RWPE2 (cell line): Measurements from ENCODE around the gene ZNF148.
"Not testable (repeated sequence)": the region's sequence is repeated elsewhere in the genome, so short reads cannot be mapped to it uniquely, and the experiment has no call there.

Experiments
- ATAC-seq: fragments of 200-7000 bp; cut with Tn5 transposase; 3 replicates; pipeline ENCODE4 v1.9.1; 2021; ENCODE audit warnings: low read depth
- DNase-seq: peaks from one replicate; pipeline ENCODE4 v3.0.0-alpha.2; 2020; ENCODE audit warnings: low spot score
- H3K27ac ChIP-seq: fragments of 450-650 bp; 2 replicates; pipeline ENCODE4 v1.5.1; 2017; ENCODE audit warnings: mild to moderate bottlenecking; ENCODE audit not compliant: poor library complexity, severe bottlenecking
- H3K27me3 ChIP-seq: fragments of 250-450 bp; sonication (Bioruptor Pico); 2 replicates; pipeline ENCODE4 v1.5.1; 2021; ENCODE audit warnings: mild to moderate bottlenecking, moderate library complexity; ENCODE audit not compliant: insufficient read depth, poor library complexity, severe bottlenecking
- H3K36me3 ChIP-seq: fragments of 250-450 bp; sonication (Bioruptor Pico); 2 replicates; pipeline ENCODE4 v1.5.1; 2020; ENCODE audit warnings: low read depth, mild to moderate bottlenecking, moderate library complexity
- H3K4me1 ChIP-seq: fragments of 250-450 bp; sonication (Bioruptor Pico); 2 replicates; pipeline ENCODE4 v1.5.1; 2021; ENCODE audit warnings: mild to moderate bottlenecking, moderate library complexity; ENCODE audit not compliant: insufficient read depth, poor library complexity, severe bottlenecking
- H3K4me3 ChIP-seq: fragments of 250-450 bp; sonication (Bioruptor Pico); 2 replicates; pipeline ENCODE4 v1.5.1; 2021; ENCODE audit warnings: mild to moderate bottlenecking, moderate library complexity; ENCODE audit not compliant: severe bottlenecking
- H3K9me3 ChIP-seq: fragments of 250-450 bp; sonication (Bioruptor Pico); 2 replicates; pipeline ENCODE4 v1.5.1; 2021; ENCODE audit warnings: mild to moderate bottlenecking, moderate library complexity; ENCODE audit not compliant: severe bottlenecking
- TF ChIP-seq, protein P1 (sequence below): fragments of 450-650 bp; IDR thresholded peaks from one replicate; pipeline ENCODE4 v1.5.1; 2017; ENCODE audit warnings: mild to moderate bottlenecking, moderate library complexity; ENCODE audit not compliant: poor library complexity, severe bottlenecking

ZNF148 gene

DNA sequence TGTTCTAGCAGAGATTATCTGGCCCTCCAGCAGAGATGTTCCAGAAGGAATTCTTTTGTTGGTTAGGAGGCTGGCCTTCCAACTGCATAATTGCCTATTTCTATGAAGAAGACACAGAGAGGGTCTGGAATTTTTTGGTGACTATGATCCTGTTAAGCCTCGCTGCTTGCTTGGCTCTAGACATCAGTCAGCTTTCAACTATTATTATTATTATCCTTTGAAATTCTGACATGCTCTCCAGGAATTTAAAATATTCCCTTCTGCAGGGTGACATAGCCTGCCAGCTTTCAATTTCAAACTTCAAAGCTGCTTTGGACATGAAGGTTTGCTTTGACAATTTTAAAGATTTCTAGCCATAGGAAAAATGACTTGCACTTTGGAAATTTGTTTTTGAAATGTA is 26.3 kb upstream of the ZNF148 start:
- Histone ChIP-seq H3K27ac (no peak overlapping the region), H3K36me3 (no peaks in the 10 kb centered on the region), H3K4me1 (no peaks in the 10 kb centered on the region), H3K4me3 (no peak overlapping the region), H3K9me3 (no peaks in the 10 kb centered on the region), H3K27me3 (no peaks in the 10 kb centered on the region)
- no peak for ATAC-seq
- no peak for DNase-seq
- TF ChIP-seq, protein P1, sequence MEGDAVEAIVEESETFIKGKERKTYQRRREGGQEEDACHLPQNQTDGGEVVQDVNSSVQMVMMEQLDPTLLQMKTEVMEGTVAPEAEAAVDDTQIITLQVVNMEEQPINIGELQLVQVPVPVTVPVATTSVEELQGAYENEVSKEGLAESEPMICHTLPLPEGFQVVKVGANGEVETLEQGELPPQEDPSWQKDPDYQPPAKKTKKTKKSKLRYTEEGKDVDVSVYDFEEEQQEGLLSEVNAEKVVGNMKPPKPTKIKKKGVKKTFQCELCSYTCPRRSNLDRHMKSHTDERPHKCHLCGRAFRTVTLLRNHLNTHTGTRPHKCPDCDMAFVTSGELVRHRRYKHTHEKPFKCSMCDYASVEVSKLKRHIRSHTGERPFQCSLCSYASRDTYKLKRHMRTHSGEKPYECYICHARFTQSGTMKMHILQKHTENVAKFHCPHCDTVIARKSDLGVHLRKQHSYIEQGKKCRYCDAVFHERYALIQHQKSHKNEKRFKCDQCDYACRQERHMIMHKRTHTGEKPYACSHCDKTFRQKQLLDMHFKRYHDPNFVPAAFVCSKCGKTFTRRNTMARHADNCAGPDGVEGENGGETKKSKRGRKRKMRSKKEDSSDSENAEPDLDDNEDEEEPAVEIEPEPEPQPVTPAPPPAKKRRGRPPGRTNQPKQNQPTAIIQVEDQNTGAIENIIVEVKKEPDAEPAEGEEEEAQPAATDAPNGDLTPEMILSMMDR, result no peak

- Histone ChIP-seq H3K27ac (no peak overlapping the region), H3K4me1 (no peaks in the 10 kb centered on the region), H3K9me3 (no peaks in the 10 kb centered on the region), H3K36me3 (no peaks in the 10 kb centered on the region), H3K4me3 (no peak overlapping the region), H3K27me3 (no peaks in the 10 kb centered on the region)
- ATAC-seq (no peak), DNase-seq (no peak)
- TF ChIP-seq, protein P1, result no peak
These were observed 23.8 kb upstream of the ZNF148 start for GRCh38 chr3:125398952-125399351.

- TF ChIP-seq, protein P1, result no peak
- Histone ChIP-seq H3K36me3 (no peaks in the 10 kb centered on the region), H3K4me3 (no peak overlapping the region), H3K27me3 (no peaks in the 10 kb centered on the region), H3K4me1 (no peaks in the 10 kb centered on the region), H3K9me3 (no peaks in the 10 kb centered on the region), H3K27ac (no peak overlapping the region)
- no peak for ATAC-seq
- no peak for DNase-seq
These were observed 20.0 kb upstream of the ZNF148 start for GRCh38 chr3:125395091-125395490.

DNA sequence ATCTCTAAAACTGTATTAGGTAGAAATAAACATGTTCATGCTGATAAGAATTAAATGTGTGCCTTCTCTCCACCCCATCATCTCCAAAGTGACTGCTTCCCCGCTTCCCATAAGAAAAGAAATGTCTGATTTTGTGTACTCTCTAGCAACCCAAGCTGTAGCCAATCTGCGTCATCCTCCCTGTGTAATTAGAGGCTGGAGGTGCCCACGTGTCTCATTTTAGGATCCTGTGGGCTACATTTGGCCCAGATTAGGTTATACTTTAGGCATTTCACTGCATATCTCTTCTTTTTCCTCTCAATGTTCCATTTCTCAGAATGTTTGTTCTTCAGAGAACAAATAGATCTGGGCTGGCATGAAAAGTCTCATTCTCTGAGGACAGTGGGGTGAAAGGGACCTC is 19.3 kb upstream of the ZNF148 start:
- DNase-seq (no peak), ATAC-seq (no peak)
- no peak overlapping the region for H3K4me3 ChIP-seq
- no peaks in the 10 kb centered on the region for H3K4me1 ChIP-seq
- H3K27me3 ChIP-seq, result no peaks in the 10 kb centered on the region
- no peaks in the 10 kb centered on the region for H3K9me3 ChIP-seq
- H3K27ac ChIP-seq, result no peak overlapping the region
- TF ChIP-seq, protein P1, result no peak
- H3K36me3 ChIP-seq, result no peaks in the 10 kb centered on the region

DNA sequence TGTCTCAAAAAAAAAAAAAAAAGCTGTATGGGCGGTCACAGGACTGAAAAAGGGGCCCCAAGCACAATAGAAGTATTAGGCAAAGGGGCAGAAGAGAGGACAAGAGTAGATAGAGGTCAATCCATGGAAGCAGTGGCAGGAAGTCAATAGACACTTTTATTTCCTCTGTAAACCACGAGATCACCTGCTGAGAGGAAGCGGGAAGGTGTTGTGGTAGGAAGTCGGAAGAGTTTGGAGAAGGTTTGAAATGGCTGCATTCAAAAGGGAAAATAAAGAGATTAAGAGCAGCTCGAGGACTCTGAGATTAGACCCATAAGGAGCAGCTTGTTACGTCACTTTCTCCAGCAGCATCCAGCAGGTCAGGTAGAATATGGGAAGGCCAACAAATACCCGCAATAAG is 14.2 kb upstream of the ZNF148 start:
- no peak overlapping the region for H3K27ac ChIP-seq
- no peaks in the 10 kb centered on the region for H3K4me1 ChIP-seq
- no peak for ATAC-seq
- no peaks in the 10 kb centered on the region for H3K9me3 ChIP-seq
- DNase-seq, result no peak
- H3K36me3 ChIP-seq, result no peaks in the 10 kb centered on the region
- TF ChIP-seq, protein P1, result no peak
- H3K27me3 ChIP-seq, result no peaks in the 10 kb centered on the region
- H3K4me3 ChIP-seq, result no peak overlapping the region

- not testable (repeated sequence) for H3K4me1 ChIP-seq, H3K27ac ChIP-seq, H3K4me3 ChIP-seq, H3K9me3 ChIP-seq, H3K36me3 ChIP-seq, ATAC-seq, DNase-seq, H3K27me3 ChIP-seq
These were observed 13.2 kb upstream of the ZNF148 start for GRCh38 chr3:125388369-125388768.
